CD8-positive, alpha-beta memory T cell (primary cell): ENCODE measurements around the gene CCDC93. TPM values are rescaled to one million over a fixed set of nuclear protein-coding genes. Genes with fewer than 3 reads are reported as not detected.

ENCODE experiments used
- CTCF ChIA-PET: fragments of 350-600 bp; sonication (Branson Sonifier 250); formaldehyde crosslinking; loops from one replicate; lab custom pipeline; 2021; ENCODE audit warnings: antibody characterized with exemption; lab: Charles Lee
- POLR2A ChIA-PET: fragments of 350-600 bp; sonication (Branson Sonifier 250); formaldehyde crosslinking; loops from one replicate; lab custom pipeline; 2021; ENCODE audit warnings: antibody characterized with exemption; lab: Charles Lee
- DNase-seq, 5 donors: peaks; one replicate each; pipeline versions ENCODE4 v3.0.0 to v3.0.0-alpha.2; 2020 to 2022; ENCODE audit warnings: mixed read lengths in 1 of 5
- H3K27ac ChIP-seq: one replicate; pipeline ENCODE4 v1.7.0; 2013; ENCODE audit warnings: low read depth, mild to moderate bottlenecking, low read length, moderate library complexity
- H3K27me3 ChIP-seq: 2 replicates; pipeline ENCODE4 v1.7.0; 2013; ENCODE audit warnings: low read length, mild to moderate bottlenecking; ENCODE audit not compliant: insufficient read depth, poor library complexity, severe bottlenecking
- H3K36me3 ChIP-seq: 2 replicates; pipeline ENCODE4 v1.7.0; 2013; ENCODE audit warnings: mild to moderate bottlenecking, low read length, moderate library complexity; ENCODE audit not compliant: insufficient read depth
- H3K4me1 ChIP-seq: 2 replicates; pipeline ENCODE4 v1.7.0; 2013; ENCODE audit warnings: mild to moderate bottlenecking, low read length, moderate library complexity; ENCODE audit not compliant: insufficient read depth
- H3K4me3 ChIP-seq: 2 replicates; pipeline ENCODE4 v1.7.0; 2013; ENCODE audit warnings: mild to moderate bottlenecking, low read length
- H3K9me3 ChIP-seq: 2 replicates; pipeline ENCODE4 v1.7.0; 2013; ENCODE audit warnings: mild to moderate bottlenecking, low read length
- H3K27ac Mint-ChIP-seq, 8 donors: one replicate each; pipeline ENCODE4 v1.8.0; 2020 to 2021; ENCODE audit warnings: mixed read lengths in 8 of 8, mild to moderate bottlenecking in 6 of 8, inconsistent platforms in 3 of 8, moderate library complexity in 3 of 8
- H3K27me3 Mint-ChIP-seq, 2 donors: one replicate each; pipeline ENCODE4 v1.8.0; 2020 to 2021; ENCODE audit warnings: mixed read lengths in 2 of 2, mild to moderate bottlenecking in 1 of 2, moderate library complexity in 1 of 2
- H3K36me3 Mint-ChIP-seq, 3 donors: one replicate each; pipeline ENCODE4 v1.8.0; 2020 to 2021; ENCODE audit warnings: mixed read lengths in 3 of 3, inconsistent platforms in 1 of 3, mild to moderate bottlenecking in 1 of 3
- H3K4me1 Mint-ChIP-seq, 3 donors: one replicate each; pipeline ENCODE4 v1.8.0; 2020 to 2021; ENCODE audit warnings: mixed read lengths in 3 of 3, inconsistent platforms in 1 of 3, mild to moderate bottlenecking in 1 of 3
- H3K4me3 Mint-ChIP-seq, 7 donors: one replicate each; pipeline ENCODE4 v1.8.0; 2020 to 2021; ENCODE audit warnings: mixed read lengths in 7 of 7, mild to moderate bottlenecking in 6 of 7, moderate library complexity in 4 of 7, inconsistent platforms in 2 of 7
- H3K9me3 Mint-ChIP-seq, 5 donors: one replicate each; pipeline ENCODE4 v1.8.0; 2020 to 2022; ENCODE audit warnings: mixed read lengths in 5 of 5, mild to moderate bottlenecking in 3 of 5, moderate library complexity in 2 of 5, inconsistent platforms in 1 of 5
- polyA plus RNA-seq: library from polyadenylated mRNA; unstranded; fragments of 300-500 nt; fragmentation: Illumina TruSeq; gene quantifications from one replicate; pipeline ENCODE4 v1.2.3, GENCODE V29; 2021
- total RNA-seq, 2 experiments: library from RNA; stranded (reverse); gene quantifications; one replicate each; pipeline ENCODE4 v1.2.3, GENCODE V29; 2021

CCDC93 gene
- total and polyA plus RNA-seq, 3 experiments from 2014 or later, result 8.7 to 33.5 (median 32.7) TPM

GRCh38 chr2:118049816-118050140 lies 35.9 kb upstream of the CCDC93 start:
- H3K27me3 ChIP-seq, result peaks cover 24% of the 10 kb centered on the region
- no peaks in the 10 kb centered on the region for H3K36me3 Mint-ChIP-seq
- H3K27ac Mint-ChIP-seq, result no peak overlapping the region
- H3K4me3 Mint-ChIP-seq, result no peak overlapping the region
- peaks cover 8 to 76% of the 10 kb centered on the region in 2 donors for H3K27me3 Mint-ChIP-seq
- ChIA-PET CTCF (no interaction called here), POLR2A (no interaction called here)
- no peak for DNase-seq
- H3K9me3 Mint-ChIP-seq, result no peaks in the 10 kb centered on the region
- no peaks in the 10 kb centered on the region for H3K36me3 ChIP-seq
- no peaks in the 10 kb centered on the region for H3K4me1 ChIP-seq
- H3K27ac ChIP-seq, result no peak overlapping the region
- H3K4me3 ChIP-seq, result no peak overlapping the region
- H3K9me3 ChIP-seq, result no peaks in the 10 kb centered on the region
- H3K4me1 Mint-ChIP-seq, result no peaks in the 10 kb centered on the region

GRCh38 chr2:118049140-118049815 lies 35.4 kb upstream of the CCDC93 start:
- H3K36me3 ChIP-seq, result no peaks in the 10 kb centered on the region
- Mint-ChIP-seq H3K27ac (no peak overlapping the region), H3K4me1 (no peaks in the 10 kb centered on the region), H3K27me3 (peaks cover 8 to 79% of the 10 kb centered on the region in 2 donors), H3K36me3 (no peaks in the 10 kb centered on the region), H3K4me3 (no peak overlapping the region), H3K9me3 (no peaks in the 10 kb centered on the region)
- no peak for DNase-seq
- ChIA-PET CTCF (interaction anchor here (1.4 kb wide), 1 partner anchor 153 kb away, joined by 3 read pairs; no protein-coding TSS in a partner anchor), POLR2A (no interaction called here)
- peaks cover 24% of the 10 kb centered on the region for H3K27me3 ChIP-seq
- H3K27ac ChIP-seq, result no peak overlapping the region
- no peak overlapping the region for H3K4me3 ChIP-seq
- H3K9me3 ChIP-seq, result no peaks in the 10 kb centered on the region
- H3K4me1 ChIP-seq, result no peaks in the 10 kb centered on the region

- no peak for DNase-seq
- peaks cover 8 to 82% of the 10 kb centered on the region in 2 donors for H3K27me3 Mint-ChIP-seq
Observed at GRCh38 chr2:118048401-118048800, 34.5 kb upstream of the CCDC93 start.

GRCh38 chr2:118047380-118047826 lies 33.5 kb upstream of the CCDC93 start:
- H3K36me3 Mint-ChIP-seq, result no peaks in the 10 kb centered on the region
- no peaks in the 10 kb centered on the region for H3K9me3 ChIP-seq
- no peak overlapping the region for H3K27ac Mint-ChIP-seq
- no peak overlapping the region for H3K4me3 ChIP-seq
- ChIA-PET CTCF (interaction anchor here (1.1 to 3.0 kb wide), 8 partner anchors 7 to 1126 kb away, joined by 3 to 23 read pairs (median 4); no protein-coding TSS in a partner anchor), POLR2A (interaction anchor here (0.6 kb wide), 1 partner anchor 41 kb away, joined by 4 read pairs; the partner anchor contains the start of gene INSIG2)
- no peak overlapping the region for H3K4me3 Mint-ChIP-seq
- no peaks in the 10 kb centered on the region for H3K4me1 ChIP-seq
- H3K9me3 Mint-ChIP-seq, result no peaks in the 10 kb centered on the region
- peaks cover 11 to 83% of the 10 kb centered on the region in 2 donors for H3K27me3 Mint-ChIP-seq
- no peak overlapping the region for H3K27ac ChIP-seq
- peaks cover 20% of the 10 kb centered on the region for H3K27me3 ChIP-seq
- DNase-seq, result no peak
- no peaks in the 10 kb centered on the region for H3K4me1 Mint-ChIP-seq
- no peaks in the 10 kb centered on the region for H3K36me3 ChIP-seq

More at GRCh38 chr2:118048401-118048800, 34.5 kb upstream of the CCDC93 start:
- ChIA-PET CTCF (interaction anchor here (1.4 to 3.0 kb wide), 2 partner anchors 154 to 807 kb away, joined by 3 to 23 read pairs; no protein-coding TSS in a partner anchor), POLR2A (no interaction called here)
- Histone ChIP-seq H3K27me3 (peaks cover 20% of the 10 kb centered on the region), H3K27ac (no peak overlapping the region), H3K4me3 (no peak overlapping the region), H3K36me3 (no peaks in the 10 kb centered on the region), H3K4me1 (no peaks in the 10 kb centered on the region), H3K9me3 (no peaks in the 10 kb centered on the region)
- H3K27ac Mint-ChIP-seq, result no peak overlapping the region
- no peaks in the 10 kb centered on the region for H3K9me3 Mint-ChIP-seq
- H3K36me3 Mint-ChIP-seq, result no peaks in the 10 kb centered on the region
- no peak overlapping the region for H3K4me3 Mint-ChIP-seq
- H3K4me1 Mint-ChIP-seq, result no peaks in the 10 kb centered on the region

GRCh38 chr2:118046634-118047210 lies 32.9 kb upstream of the CCDC93 start:
- H3K4me3 ChIP-seq, result no peak overlapping the region
- H3K9me3 Mint-ChIP-seq, result no peaks in the 10 kb centered on the region
- H3K36me3 Mint-ChIP-seq, result no peaks in the 10 kb centered on the region
- H3K4me1 ChIP-seq, result no peaks in the 10 kb centered on the region
- H3K27ac ChIP-seq, result no peak overlapping the region
- ChIA-PET POLR2A (interaction anchor here (0.6 kb wide), 1 partner anchor 41 kb away, joined by 4 read pairs; the partner anchor contains the start of gene INSIG2), CTCF (interaction anchor here (0.6 to 3.0 kb wide), 15 partner anchors 8 to 1430 kb away, joined by 3 to 23 read pairs (median 3); no protein-coding TSS in a partner anchor)
- no peaks in the 10 kb centered on the region for H3K9me3 ChIP-seq
- H3K4me3 Mint-ChIP-seq, result no peak overlapping the region
- H3K27ac Mint-ChIP-seq, result no peak overlapping the region
- no peaks in the 10 kb centered on the region for H3K4me1 Mint-ChIP-seq
- H3K27me3 ChIP-seq, result peaks cover 20% of the 10 kb centered on the region
- H3K27me3 Mint-ChIP-seq, result peaks cover 11 to 85% of the 10 kb centered on the region in 2 donors
- peak in 2 of 5 donors; percentile 9 to 16 for DNase-seq
- no peaks in the 10 kb centered on the region for H3K36me3 ChIP-seq

- no peak overlapping the region for H3K27ac ChIP-seq
- Mint-ChIP-seq H3K36me3 (no peaks in the 10 kb centered on the region), H3K27ac (no peak overlapping the region)
Observed at GRCh38 chr2:118045286-118045685, 31.4 kb upstream of the CCDC93 start.

GRCh38 chr2:118044854-118045253 lies 31.0 kb upstream of the CCDC93 start:
- Mint-ChIP-seq H3K4me1 (no peaks in the 10 kb centered on the region), H3K36me3 (no peaks in the 10 kb centered on the region), H3K9me3 (no peaks in the 10 kb centered on the region), H3K27me3 (peaks cover 15 to 73% of the 10 kb centered on the region in 2 donors), H3K27ac (no peak overlapping the region), H3K4me3 (no peak overlapping the region)
- Histone ChIP-seq H3K4me3 (no peak overlapping the region), H3K27ac (no peak overlapping the region), H3K9me3 (no peaks in the 10 kb centered on the region), H3K27me3 (peaks cover 18% of the 10 kb centered on the region), H3K36me3 (no peaks in the 10 kb centered on the region), H3K4me1 (no peaks in the 10 kb centered on the region)
- DNase-seq, result no peak
- ChIA-PET POLR2A (no interaction called here), CTCF (no interaction called here)

More at GRCh38 chr2:118045286-118045685, 31.4 kb upstream of the CCDC93 start:
- no peaks in the 10 kb centered on the region for H3K36me3 ChIP-seq
- peaks cover 20% of the 10 kb centered on the region for H3K27me3 ChIP-seq
- no peak for DNase-seq
- CTCF ChIA-PET, result interaction anchor here (3.0 kb wide), 1 partner anchor 810 kb away, joined by 23 read pairs; no protein-coding TSS in a partner anchor
- no peaks in the 10 kb centered on the region for H3K9me3 ChIP-seq
- POLR2A ChIA-PET, result no interaction called here
- Mint-ChIP-seq H3K9me3 (no peaks in the 10 kb centered on the region), H3K27me3 (peaks cover 14 to 76% of the 10 kb centered on the region in 2 donors), H3K4me3 (no peak overlapping the region), H3K4me1 (no peaks in the 10 kb centered on the region)
- H3K4me3 ChIP-seq, result no peak overlapping the region
- H3K4me1 ChIP-seq, result no peaks in the 10 kb centered on the region

GRCh38 chr2:118044103-118044716 lies 30.3 kb upstream of the CCDC93 start:
- Histone ChIP-seq H3K36me3 (no peaks in the 10 kb centered on the region), H3K9me3 (no peaks in the 10 kb centered on the region), H3K27ac (no peak overlapping the region), H3K27me3 (peaks cover 22% of the 10 kb centered on the region), H3K4me1 (no peaks in the 10 kb centered on the region), H3K4me3 (no peak overlapping the region)
- Mint-ChIP-seq H3K27me3 (peaks cover 15 to 73% of the 10 kb centered on the region in 2 donors), H3K36me3 (no peaks in the 10 kb centered on the region), H3K4me3 (no peak overlapping the region), H3K9me3 (no peaks in the 10 kb centered on the region), H3K4me1 (no peaks in the 10 kb centered on the region), H3K27ac (no peak overlapping the region)
- DNase-seq, result no peak
- CTCF ChIA-PET, result no interaction called here
- POLR2A ChIA-PET, result no interaction called here
